Measurements from ENCODE around the gene DAPK1.

Gene DAPK1

GRCh38 chr9:87678650-87679355 is 181.1 kb downstream of the DAPK1 start:
- no peaks in the 10 kb centered on the region for H3K36me3 ChIP-seq (ENCODE audit: insufficient read depth, low read length)
- H3K79me2 ChIP-seq (ENCODE audit: insufficient read depth, low read length) = no peaks in the 10 kb centered on the region
- H3K4me2 ChIP-seq (ENCODE audit: low read length) = no peak overlapping the region
- no peak overlapping the region for H3K9ac ChIP-seq (ENCODE audit: low read length)
- TF ChIP-seq, protein P1, sequence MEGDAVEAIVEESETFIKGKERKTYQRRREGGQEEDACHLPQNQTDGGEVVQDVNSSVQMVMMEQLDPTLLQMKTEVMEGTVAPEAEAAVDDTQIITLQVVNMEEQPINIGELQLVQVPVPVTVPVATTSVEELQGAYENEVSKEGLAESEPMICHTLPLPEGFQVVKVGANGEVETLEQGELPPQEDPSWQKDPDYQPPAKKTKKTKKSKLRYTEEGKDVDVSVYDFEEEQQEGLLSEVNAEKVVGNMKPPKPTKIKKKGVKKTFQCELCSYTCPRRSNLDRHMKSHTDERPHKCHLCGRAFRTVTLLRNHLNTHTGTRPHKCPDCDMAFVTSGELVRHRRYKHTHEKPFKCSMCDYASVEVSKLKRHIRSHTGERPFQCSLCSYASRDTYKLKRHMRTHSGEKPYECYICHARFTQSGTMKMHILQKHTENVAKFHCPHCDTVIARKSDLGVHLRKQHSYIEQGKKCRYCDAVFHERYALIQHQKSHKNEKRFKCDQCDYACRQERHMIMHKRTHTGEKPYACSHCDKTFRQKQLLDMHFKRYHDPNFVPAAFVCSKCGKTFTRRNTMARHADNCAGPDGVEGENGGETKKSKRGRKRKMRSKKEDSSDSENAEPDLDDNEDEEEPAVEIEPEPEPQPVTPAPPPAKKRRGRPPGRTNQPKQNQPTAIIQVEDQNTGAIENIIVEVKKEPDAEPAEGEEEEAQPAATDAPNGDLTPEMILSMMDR (IDR thresholded peaks at IDR 0.05; ENCODE audit: low read length) = peak; percentile 71
- no peak for TF ChIP-seq EZH2 (IDR thresholded peaks at IDR 0.05; ENCODE audit: borderline replicate concordance, low read length)
- H3K9me3 ChIP-seq (ENCODE audit: low read length) = no peaks in the 10 kb centered on the region
- no peaks in the 10 kb centered on the region for H3K4me1 ChIP-seq (ENCODE audit: insufficient read depth, low read length, severe bottlenecking)
- H2AFZ ChIP-seq (ENCODE audit: low read length) = no peak overlapping the region
- H3F3A ChIP-seq (ENCODE audit: insufficient read depth, low read length) = no peaks in the 10 kb centered on the region
- no peaks in the 10 kb centered on the region for H3K9me2 ChIP-seq (ENCODE audit: low read depth, low read length)
- no peak overlapping the region for H3K4me3 ChIP-seq (ENCODE audit: low read depth, low read length, poor library complexity, severe bottlenecking)
- no peaks in the 10 kb centered on the region for H4K20me1 ChIP-seq (ENCODE audit: insufficient read depth, low read length)
- H3K27ac ChIP-seq (ENCODE audit: low read depth, low read length, poor library complexity, severe bottlenecking) = no peak overlapping the region
- H3K27me3 ChIP-seq (ENCODE audit: insufficient read depth, low read length) = no peaks in the 10 kb centered on the region

- no peaks in the 10 kb centered on the region for H4K20me1 ChIP-seq (ENCODE audit: insufficient read depth, low read length)
- no peaks in the 10 kb centered on the region for H3K9me3 ChIP-seq (ENCODE audit: low read length)
- no peaks in the 10 kb centered on the region for H3K27me3 ChIP-seq (ENCODE audit: insufficient read depth, low read length)
- H2AFZ ChIP-seq (ENCODE audit: low read length) = no peak overlapping the region
- H3K9ac ChIP-seq (ENCODE audit: low read length) = no peak overlapping the region
- H3K79me2 ChIP-seq (ENCODE audit: insufficient read depth, low read length) = no peaks in the 10 kb centered on the region
- no peak overlapping the region for H3K27ac ChIP-seq (ENCODE audit: low read depth, low read length, poor library complexity, severe bottlenecking)
- no peak overlapping the region for H3K4me3 ChIP-seq (ENCODE audit: low read depth, low read length, poor library complexity, severe bottlenecking)
- TF ChIP-seq EZH2 (IDR thresholded peaks at IDR 0.05; ENCODE audit: borderline replicate concordance, low read length) = no peak
- TF ChIP-seq, protein P1 (IDR thresholded peaks at IDR 0.05; ENCODE audit: low read length) = no peak
- H3K4me2 ChIP-seq (ENCODE audit: low read length) = no peak overlapping the region
- no peaks in the 10 kb centered on the region for H3K9me2 ChIP-seq (ENCODE audit: low read depth, low read length)
- no peaks in the 10 kb centered on the region for H3K36me3 ChIP-seq (ENCODE audit: insufficient read depth, low read length)
- H3K4me1 ChIP-seq (ENCODE audit: insufficient read depth, low read length, severe bottlenecking) = no peaks in the 10 kb centered on the region
- no peaks in the 10 kb centered on the region for H3F3A ChIP-seq (ENCODE audit: insufficient read depth, low read length)
Observed at GRCh38 chr9:87681271-87682061, 183.8 kb downstream of the DAPK1 start.

DNA sequence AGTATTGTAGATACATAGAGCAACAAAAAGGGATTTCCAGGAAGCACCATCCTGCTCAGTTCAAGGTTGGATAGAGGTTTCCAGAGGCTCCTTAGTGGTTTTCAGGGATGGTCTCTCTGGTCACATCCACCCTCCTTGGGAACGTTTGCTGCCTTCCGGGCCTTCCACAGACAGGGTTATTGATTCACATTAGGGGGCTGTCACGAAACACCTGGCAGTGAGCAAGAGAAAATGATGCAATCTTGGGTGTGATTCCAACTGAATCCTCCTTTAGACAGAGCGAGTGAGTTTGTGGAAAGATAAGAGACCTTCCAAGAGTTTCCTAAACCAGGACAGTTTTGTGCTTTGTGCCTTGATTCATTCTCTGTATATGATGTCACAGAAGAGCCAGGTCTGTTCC is 184.4 kb downstream of the DAPK1 start:
- no peaks in the 10 kb centered on the region for H3K4me1 ChIP-seq (ENCODE audit: insufficient read depth, low read length, severe bottlenecking)
- H3K79me2 ChIP-seq (ENCODE audit: insufficient read depth, low read length) = no peaks in the 10 kb centered on the region
- H3K9me2 ChIP-seq (ENCODE audit: low read depth, low read length) = no peaks in the 10 kb centered on the region
- H4K20me1 ChIP-seq (ENCODE audit: insufficient read depth, low read length) = no peaks in the 10 kb centered on the region
- H3F3A ChIP-seq (ENCODE audit: insufficient read depth, low read length) = no peaks in the 10 kb centered on the region
- H3K27ac ChIP-seq (ENCODE audit: low read depth, low read length, poor library complexity, severe bottlenecking) = no peak overlapping the region
- H3K9ac ChIP-seq (ENCODE audit: low read length) = no peak overlapping the region
- TF ChIP-seq, protein P1 (IDR thresholded peaks at IDR 0.05; ENCODE audit: low read length) = no peak
- TF ChIP-seq EZH2 (IDR thresholded peaks at IDR 0.05; ENCODE audit: borderline replicate concordance, low read length) = no peak
- no peak overlapping the region for H3K4me2 ChIP-seq (ENCODE audit: low read length)
- H3K4me3 ChIP-seq (ENCODE audit: low read depth, low read length, poor library complexity, severe bottlenecking) = no peak overlapping the region
- no peaks in the 10 kb centered on the region for H3K36me3 ChIP-seq (ENCODE audit: insufficient read depth, low read length)
- H3K27me3 ChIP-seq (ENCODE audit: insufficient read depth, low read length) = no peaks in the 10 kb centered on the region
- H3K9me3 ChIP-seq (ENCODE audit: low read length) = no peaks in the 10 kb centered on the region
- no peak overlapping the region for H2AFZ ChIP-seq (ENCODE audit: low read length)

Measured in OCI-LY1 (cell line).